Measurements from ENCODE around the gene TPST1. TPM values are rescaled to one million over a fixed set of nuclear protein-coding genes. Genes with fewer than 3 reads are reported as not detected.

The TPST1 gene
- total RNA-seq, 1 donor from 2014 or later = 6.5 TPM

- H3K9me3 Mint-ChIP-seq = peaks cover 12% of the 10 kb centered on the region
- CTCF ChIA-PET = no interaction called here
- peaks cover 5% of the 10 kb centered on the region for H3K4me1 Mint-ChIP-seq
- ATAC-seq (ENCODE audit: low read depth) (no peak), DNase-seq (no peak)
- no peak overlapping the region for H3K4me3 Mint-ChIP-seq
- TF ChIP-seq CTCF (IDR thresholded peaks at IDR 0.05) = no peak
- peaks cover 20% of the 10 kb centered on the region for H3K36me3 Mint-ChIP-seq (ENCODE audit: low read depth)
- no peaks in the 10 kb centered on the region for H3K27me3 Mint-ChIP-seq
- H3K27ac Mint-ChIP-seq = no peak overlapping the region
- POLR2A ChIA-PET = no interaction called here
- intact Hi-C loops (cut with micrococcal nuclease) = no loop called here
These were observed 92.4 kb downstream of the TPST1 start for GRCh38 chr7:66297579-66297978.

- intact Hi-C loops (cut with micrococcal nuclease) = no loop called here
- DNase-seq (no peak), ATAC-seq (ENCODE audit: low read depth) (no peak)
- CTCF ChIA-PET = no interaction called here
- Mint-ChIP-seq H3K4me3 (no peak overlapping the region), H3K9me3 (peaks cover 12% of the 10 kb centered on the region), H3K36me3 (ENCODE audit: low read depth) (peaks cover 19% of the 10 kb centered on the region), H3K27me3 (no peaks in the 10 kb centered on the region), H3K27ac (no peak overlapping the region), H3K4me1 (peaks cover 3% of the 10 kb centered on the region)
- POLR2A ChIA-PET = no interaction called here
- no peak for TF ChIP-seq CTCF (IDR thresholded peaks at IDR 0.05)
These were observed 96.1 kb downstream of the TPST1 start for GRCh38 chr7:66301249-66301648.

GRCh38 chr7:66301737-66302136 is 96.6 kb downstream of the TPST1 start:
- TF ChIP-seq CTCF (IDR thresholded peaks at IDR 0.05) = no peak
- intact Hi-C loops (cut with micrococcal nuclease) = no loop called here
- Mint-ChIP-seq H3K4me3 (no peak overlapping the region), H3K27me3 (no peaks in the 10 kb centered on the region), H3K9me3 (peaks cover 12% of the 10 kb centered on the region), H3K27ac (no peak overlapping the region), H3K36me3 (ENCODE audit: low read depth) (peaks cover 17% of the 10 kb centered on the region), H3K4me1 (no peaks in the 10 kb centered on the region)
- DNase-seq = no peak
- ChIA-PET CTCF (no interaction called here), POLR2A (no interaction called here)
- no peak for ATAC-seq (ENCODE audit: low read depth)

GRCh38 chr7:66303454-66304155 is 98.5 kb downstream of the TPST1 start:
- Mint-ChIP-seq H3K27me3 (no peaks in the 10 kb centered on the region), H3K36me3 (ENCODE audit: low read depth) (peaks cover 8% of the 10 kb centered on the region), H3K9me3 (peaks cover 3% of the 10 kb centered on the region), H3K4me3 (no peak overlapping the region), H3K4me1 (no peaks in the 10 kb centered on the region), H3K27ac (no peak overlapping the region)
- no peak for TF ChIP-seq CTCF (IDR thresholded peaks at IDR 0.05)
- ChIA-PET POLR2A (no interaction called here), CTCF (no interaction called here)
- DNase-seq (no peak), ATAC-seq (ENCODE audit: low read depth) (no peak)
- intact Hi-C loops (cut with micrococcal nuclease) = no loop called here

GRCh38 chr7:66304536-66304935 is 99.4 kb downstream of the TPST1 start:
- Mint-ChIP-seq H3K4me3 (no peak overlapping the region), H3K4me1 (no peaks in the 10 kb centered on the region), H3K27me3 (no peaks in the 10 kb centered on the region), H3K9me3 (peaks cover under 1% of the 10 kb centered on the region), H3K36me3 (ENCODE audit: low read depth) (peaks cover 5% of the 10 kb centered on the region), H3K27ac (no peak overlapping the region)
- TF ChIP-seq CTCF (IDR thresholded peaks at IDR 0.05) = no peak
- DNase-seq (no peak), ATAC-seq (ENCODE audit: low read depth) (no peak)
- ChIA-PET CTCF (no interaction called here), POLR2A (interaction anchor here (0.7 kb wide), 1 partner anchor 199 kb away, joined by 4 read pairs; no protein-coding TSS in a partner anchor)
- intact Hi-C loops (cut with micrococcal nuclease) = no loop called here

Measured in activated B cell treated with CpG ODN at 0.5 μM for 24 hours (primary cell).